CD4-positive, alpha-beta T cell treated with Interleukin-6 at 100 ng/mL for 8 hours (primary cell): ENCODE results near the gene LMO7.
"Not testable (repeated sequence)": the region's sequence is repeated elsewhere in the genome, so short reads cannot be mapped to it uniquely, and the experiment has no call there.

Experiments used
- DNase-seq: peaks from one replicate; pipeline ENCODE4 v3.0.0-alpha.2; 2020; ENCODE audit warnings: mixed read lengths, low spot score

Gene LMO7

GRCh38 chr13:75743072-75743471 lies 106.9 kb downstream of the LMO7 start:
- DNase-seq, result not testable (repeated sequence)

DNA sequence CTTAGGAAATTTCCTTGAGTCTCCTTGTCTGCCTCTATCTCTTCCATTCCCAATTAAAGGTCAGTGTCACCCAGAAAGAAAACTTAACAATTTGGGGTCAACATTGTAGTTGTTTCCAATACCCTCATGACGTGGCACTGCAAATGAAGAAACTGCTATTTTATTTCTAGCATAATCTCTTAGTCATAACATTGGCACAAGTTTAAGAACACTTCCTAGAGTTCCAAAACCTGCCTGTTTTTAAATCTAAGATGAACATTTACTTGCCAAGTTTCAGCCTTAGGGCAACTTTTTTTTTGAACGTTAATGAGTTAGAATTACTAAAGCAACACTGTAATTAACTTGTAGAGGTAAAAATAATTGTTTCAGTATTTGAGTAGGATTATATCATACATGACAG lies 108.0 kb downstream of the LMO7 start:
- no peak for DNase-seq

DNA sequence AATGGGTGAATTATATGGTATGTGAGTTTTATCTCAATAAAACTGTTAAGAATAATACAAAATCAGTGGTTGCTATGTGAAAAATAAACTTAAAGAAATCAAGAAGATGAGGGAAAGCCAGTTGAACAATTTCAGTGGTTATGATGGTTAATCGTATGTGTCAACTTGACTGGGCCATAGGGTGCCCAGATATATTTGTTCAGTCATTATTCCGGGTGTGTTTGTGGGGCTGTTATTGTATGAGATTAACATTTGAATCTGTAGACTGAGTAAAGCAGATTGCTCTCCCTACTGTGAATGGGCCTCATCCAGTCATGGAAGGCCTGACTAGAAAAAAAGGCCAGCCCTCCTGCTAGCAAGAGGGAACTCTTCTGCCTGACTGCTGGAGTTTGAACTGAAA lies 109.3 kb downstream of the LMO7 start:
- DNase-seq, result no peak

DNA sequence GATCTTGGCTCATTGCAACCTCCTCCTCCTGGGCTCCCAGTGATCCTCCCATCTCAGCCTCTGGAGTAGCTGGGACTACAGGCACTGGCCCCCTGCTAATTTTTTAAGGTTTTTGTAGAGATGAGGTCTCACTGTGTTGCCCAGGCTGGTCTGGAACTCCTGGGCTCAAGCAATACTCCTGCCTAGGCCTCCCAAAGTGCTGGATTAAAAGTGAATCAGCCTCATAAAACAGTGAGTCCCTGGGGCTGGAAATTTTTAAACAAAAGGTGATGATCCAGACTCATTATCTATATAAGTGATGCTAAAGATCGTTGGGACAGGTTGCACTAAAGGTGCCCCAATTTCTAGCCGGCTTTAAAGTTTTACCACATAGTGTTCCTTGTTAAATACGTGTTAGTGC lies 112.7 kb downstream of the LMO7 start:
- DNase-seq, result no peak

DNA sequence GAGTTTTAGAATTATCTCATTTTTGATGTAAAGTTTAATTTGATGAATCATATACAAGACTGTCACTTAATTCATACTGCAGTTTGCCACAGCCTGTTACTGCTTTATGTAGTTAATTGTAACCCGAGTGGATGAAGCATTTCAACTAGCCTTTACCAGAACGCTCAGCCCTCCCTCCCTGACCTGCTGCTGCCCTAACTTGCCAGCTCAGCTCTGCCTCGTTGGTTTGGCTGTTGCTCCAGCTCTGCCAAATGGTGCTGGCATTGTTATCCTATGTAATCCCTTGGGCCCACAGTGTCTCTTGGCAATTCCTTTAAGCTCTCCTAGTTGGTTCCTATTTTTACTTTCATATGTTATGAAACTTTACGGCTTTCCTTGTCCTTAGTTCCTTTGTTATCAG lies 113.3 kb downstream of the LMO7 start:
- no peak for DNase-seq

DNA sequence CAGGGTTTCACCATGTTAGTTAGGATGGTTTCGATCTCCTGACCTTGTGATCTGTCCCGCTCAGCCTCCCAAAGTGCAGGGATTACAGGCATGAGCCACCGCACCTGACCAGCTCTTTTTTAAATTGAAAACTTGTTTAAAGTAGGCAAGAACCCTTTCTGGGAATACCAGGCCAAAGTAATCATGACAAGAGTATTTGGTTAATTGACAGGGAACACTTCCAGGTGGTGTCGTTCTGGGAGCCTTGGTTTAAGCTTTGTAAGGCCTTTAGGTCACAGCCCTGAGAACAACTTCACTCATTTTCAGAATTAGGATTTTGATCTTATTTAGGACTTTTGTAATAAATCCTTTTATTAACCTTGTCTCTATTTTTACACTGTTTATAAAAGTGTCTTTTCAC lies 115.2 kb downstream of the LMO7 start:
- no peak for DNase-seq

- no peak for DNase-seq
These were observed 116.7 kb downstream of the LMO7 start for GRCh38 chr13:75752826-75753225.

- no peak for DNase-seq
These were observed 118.8 kb downstream of the LMO7 start for GRCh38 chr13:75754936-75755335.

DNA sequence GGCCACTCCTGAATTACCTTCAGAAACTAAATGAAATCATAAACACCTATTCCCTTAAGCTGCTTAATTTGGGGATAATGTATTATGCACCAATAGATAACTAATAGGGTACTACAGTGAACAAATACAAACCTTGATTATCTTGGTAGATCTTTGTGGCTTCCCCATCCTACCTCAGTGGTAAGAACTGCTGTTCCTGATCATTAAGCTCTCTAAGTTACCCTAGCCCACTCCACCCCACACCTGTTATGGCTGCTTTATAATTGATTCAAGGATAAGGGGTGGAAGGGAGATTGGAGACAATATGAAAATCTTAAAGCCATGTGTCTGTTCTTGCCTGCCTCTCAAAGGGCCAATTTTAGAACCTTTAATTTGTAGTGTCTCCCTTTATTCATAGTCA lies 121.2 kb downstream of the LMO7 start:
- DNase-seq, result no peak

DNA sequence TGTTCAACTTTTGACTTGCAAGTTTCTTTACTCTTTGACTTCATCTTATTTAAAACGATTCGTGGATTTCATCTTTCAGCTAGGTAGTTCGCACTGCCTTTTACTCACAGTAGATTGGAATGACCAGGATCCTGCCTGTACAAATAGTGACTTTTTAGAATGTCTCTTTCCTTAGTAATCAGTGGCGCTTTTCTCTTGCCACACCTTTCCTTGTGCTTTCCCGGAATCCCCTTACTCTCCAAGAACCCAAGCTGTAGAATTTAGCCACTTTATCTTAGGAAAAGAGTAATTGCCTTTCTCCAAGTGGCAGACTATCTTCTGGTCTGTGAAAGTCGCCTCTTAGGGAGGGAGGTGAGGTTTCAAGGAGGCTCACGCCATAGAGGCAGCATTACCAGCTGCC lies 123.4 kb downstream of the LMO7 start:
- no peak for DNase-seq

- DNase-seq, result peak; percentile 38
These were observed 124.2 kb downstream of the LMO7 start for GRCh38 chr13:75760131-75761021.

DNA sequence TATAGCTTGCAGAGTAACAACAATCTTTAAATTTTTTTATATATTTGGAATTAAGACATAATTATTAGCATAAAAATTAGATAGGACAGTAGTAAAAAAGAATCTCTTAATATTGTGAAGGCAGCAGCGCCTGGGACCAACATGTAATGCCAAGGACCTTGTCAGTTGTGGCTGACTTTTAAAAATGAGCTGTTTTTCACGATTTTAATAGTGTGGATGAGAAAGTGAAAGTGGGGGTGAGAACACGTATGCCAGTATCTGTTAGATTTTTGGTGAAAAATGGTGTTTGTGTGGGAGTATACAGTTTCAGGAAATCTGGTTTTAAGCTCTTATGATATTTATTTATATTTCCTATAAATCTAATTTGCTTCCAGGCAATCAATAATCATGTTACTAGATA lies 125.2 kb downstream of the LMO7 start:
- peak; percentile 17 for DNase-seq

GRCh38 chr13:75762076-75762937 lies 126.2 kb downstream of the LMO7 start:
- DNase-seq, result peak; percentile 58

DNA sequence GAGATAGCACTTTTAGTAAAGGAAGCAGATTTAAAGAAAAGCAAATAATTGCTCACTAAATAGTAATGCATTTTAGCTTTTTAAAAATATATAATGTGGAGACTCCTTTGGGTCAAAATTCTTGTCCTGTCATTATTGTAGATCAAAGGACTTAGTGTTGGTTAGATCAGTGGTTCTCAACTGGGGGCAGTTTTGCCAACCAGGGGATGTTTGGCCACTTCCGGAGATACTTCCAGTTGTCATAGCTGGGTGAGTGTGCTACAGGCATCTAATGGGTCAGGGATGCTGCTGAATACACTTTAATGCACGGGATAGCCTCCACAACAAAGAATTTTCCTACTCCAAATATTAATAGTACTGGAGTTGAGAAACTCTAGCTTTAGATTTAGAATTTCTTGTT lies 126.8 kb downstream of the LMO7 start:
- no peak for DNase-seq

- DNase-seq, result no peak
These were observed 127.4 kb downstream of the LMO7 start for GRCh38 chr13:75763512-75763911.

GRCh38 chr13:75764251-75764925 lies 128.3 kb downstream of the LMO7 start:
- DNase-seq, result no peak

GRCh38 chr13:75764926-75765310 lies 128.8 kb downstream of the LMO7 start:
- no peak for DNase-seq

- peak; percentile 12 for DNase-seq
These were observed 130.5 kb downstream of the LMO7 start for GRCh38 chr13:75766636-75767035.

- no peak for DNase-seq
These were observed 133.2 kb downstream of the LMO7 start for GRCh38 chr13:75769141-75769905.

GRCh38 chr13:75770164-75770563 lies 134.0 kb downstream of the LMO7 start:
- DNase-seq, result no peak

DNA sequence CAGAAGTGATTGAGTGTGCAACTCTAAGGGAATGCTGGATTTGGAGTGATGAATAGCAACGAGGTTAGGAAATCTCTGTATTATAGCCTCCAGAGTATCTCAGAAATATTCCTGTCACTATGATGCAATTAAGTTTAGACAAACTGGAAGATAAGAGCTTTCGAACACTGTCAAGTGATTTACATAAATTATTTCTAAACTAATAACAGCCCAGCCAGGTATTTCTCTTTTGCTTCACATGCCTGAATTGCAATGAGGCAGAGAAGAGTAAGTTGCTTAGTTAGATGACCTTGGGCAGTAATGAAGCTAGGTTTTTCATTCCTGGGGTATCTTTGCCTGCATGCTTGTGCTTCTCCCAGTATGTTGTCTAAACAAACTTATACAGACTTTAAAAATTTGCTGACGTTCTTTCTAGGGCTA lies 134.5 kb downstream of the LMO7 start:
- no peak for DNase-seq

GRCh38 chr13:75771226-75771625 lies 135.1 kb downstream of the LMO7 start:
- no peak for DNase-seq
